ENCODE data around the gene ESD. TPM values are rescaled to one million over a fixed set of nuclear protein-coding genes. Genes with fewer than 3 reads are reported as not detected.

Gene ESD
- total RNA-seq, 6 experiments from 2014 or later, result 69.8 to 90.6 (median 85.4) TPM

- H3K9me3 ChIP-seq, result no peaks in the 10 kb centered on the region
- H3K27ac ChIP-seq, result peak overlapping the region; percentile 92 to 95 (median 93)
- no peaks in the 10 kb centered on the region for H3K27me3 ChIP-seq
- 12% methylated on average over 8 of the region's 9 CpGs for WGBS (ENCODE audit: insufficient coverage, low coverage, low lambda C conversion rate, missing lambda C conversion rate)
- H3K36me3 ChIP-seq, result no peaks in the 10 kb centered on the region
- TF ChIP-seq POLR2A (IDR thresholded peaks at IDR 0.05) (no peak), CTCF (IDR thresholded peaks at IDR 0.05) (no peak)
- intact Hi-C loops (cut with DNase I), result no loop called here
- DNase-seq (peak in 1 of 3 donors; percentile 64), ATAC-seq (peak; percentile 47 to 69 (median 55))
- H3K4me1 ChIP-seq, result peaks cover 0 to 44% (median 21%) of the 10 kb centered on the region in 4 donors
- H3K4me3 ChIP-seq, result peak overlapping the region; percentile 78 to 86 (median 83)
Observed at GRCh38 chr13:46797501-46798237, 708 bp upstream of the ESD start.

GRCh38 chr13:46796129-46796514 is 839 bp downstream of the ESD start:
- no peak for ATAC-seq
- Histone ChIP-seq H3K4me3 (peak overlapping the region; percentile 78 to 86 (median 83)), H3K27me3 (no peaks in the 10 kb centered on the region), H3K36me3 (peaks cover 0 to 5% (median 0%) of the 10 kb centered on the region in 4 donors), H3K9me3 (no peaks in the 10 kb centered on the region), H3K27ac (peak overlapping the region; percentile 92 to 95 (median 93)), H3K4me1 (peaks cover 0 to 44% (median 21%) of the 10 kb centered on the region in 4 donors)
- no peak for DNase-seq
- no peak for TF ChIP-seq CTCF (IDR thresholded peaks at IDR 0.05)
- no peak for TF ChIP-seq POLR2A (IDR thresholded peaks at IDR 0.05)
- intact Hi-C loops (cut with DNase I), result no loop called here
- WGBS (ENCODE audit: insufficient coverage, low coverage, low lambda C conversion rate, missing lambda C conversion rate), result 56% methylated on average over 5 of the region's 5 CpGs

GRCh38 chr13:46795321-46795720 is 1.6 kb downstream of the ESD start:
- TF ChIP-seq POLR2A (IDR thresholded peaks at IDR 0.05) (no peak), CTCF (IDR thresholded peaks at IDR 0.05) (no peak)
- DNase-seq, result no peak
- Histone ChIP-seq H3K9me3 (no peaks in the 10 kb centered on the region), H3K4me1 (peaks cover 0 to 42% (median 19%) of the 10 kb centered on the region in 4 donors), H3K27me3 (no peaks in the 10 kb centered on the region), H3K27ac (no peak overlapping the region), H3K4me3 (no peak overlapping the region), H3K36me3 (peaks cover 0 to 13% (median 6%) of the 10 kb centered on the region in 4 donors)
- ATAC-seq, result no peak
- 90% methylated on average over 6 of the region's 6 CpGs for WGBS (ENCODE audit: insufficient coverage, low coverage, low lambda C conversion rate, missing lambda C conversion rate)
- intact Hi-C loops (cut with DNase I), result no loop called here

DNA sequence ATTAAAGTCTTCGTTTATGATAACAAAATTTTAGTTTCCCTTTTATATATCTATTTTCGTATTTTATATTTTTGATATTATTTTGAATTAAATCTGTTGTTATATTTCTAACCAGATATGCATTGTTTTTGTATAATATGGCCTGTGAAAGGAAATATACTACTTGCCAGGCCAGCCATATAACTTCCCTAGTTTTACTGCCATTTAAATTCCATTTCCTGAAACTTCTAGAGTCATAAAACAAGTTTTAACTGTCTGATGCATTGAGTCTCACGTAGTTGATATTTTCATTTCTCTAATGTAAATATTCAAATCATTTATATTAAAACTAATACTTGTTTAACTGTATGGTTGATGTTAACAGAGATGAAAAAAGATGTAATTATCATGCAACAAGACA is 13.5 kb downstream of the ESD start:
- WGBS (ENCODE audit: insufficient coverage, low coverage, low lambda C conversion rate, missing lambda C conversion rate), result 91% methylated on average over 3 of the region's 3 CpGs
- no peak overlapping the region for H3K4me3 ChIP-seq
- intact Hi-C loops (cut with DNase I), result no loop called here
- DNase-seq (no peak), ATAC-seq (no peak)
- H3K27ac ChIP-seq, result no peak overlapping the region
- H3K36me3 ChIP-seq, result peaks cover 0 to 94% (median 39%) of the 10 kb centered on the region in 4 donors
- TF ChIP-seq CTCF (IDR thresholded peaks at IDR 0.05), result no peak
- no peaks in the 10 kb centered on the region for H3K9me3 ChIP-seq
- H3K4me1 ChIP-seq, result no peaks in the 10 kb centered on the region
- H3K27me3 ChIP-seq, result no peaks in the 10 kb centered on the region
